ENCODE data around the gene SLC17A8. TPM values are rescaled to one million over a fixed set of nuclear protein-coding genes. Genes with fewer than 3 reads are reported as not detected.

Gene SLC17A8
- total and polyA plus RNA-seq, 5 donors from 2014 or later = not detected

GRCh38 chr12:100463661-100464060 lies 106.8 kb downstream of the SLC17A8 start:
- H3K4me1 ChIP-seq (ENCODE audit: control insufficient read depth, insufficient read depth, low read length, poor library complexity, severe bottlenecking) = no peaks in the 10 kb centered on the region
- Mint-ChIP-seq H3K9me3 (peaks cover 0 to 3% (median 0%) of the 10 kb centered on the region in 7 donors), H3K27ac (no peak overlapping the region), H3K36me3 (no peaks in the 10 kb centered on the region), H3K4me1 (no peaks in the 10 kb centered on the region), H3K4me3 (no peak overlapping the region), H3K27me3 (no peaks in the 10 kb centered on the region)
- no peak for DNase-seq
- no peaks in the 10 kb centered on the region for H3K9me3 ChIP-seq (ENCODE audit: control insufficient read depth in 2 of 2, low read length in 2 of 2)
- no peaks in the 10 kb centered on the region for H3K27me3 ChIP-seq (ENCODE audit: control insufficient read depth, insufficient read depth, low read length)
- H3K27ac ChIP-seq (ENCODE audit: insufficient read depth, low read length, poor library complexity, severe bottlenecking) = no peak overlapping the region
- H3K36me3 ChIP-seq (ENCODE audit: control insufficient read depth, insufficient read depth, low read length) = no peaks in the 10 kb centered on the region
- ATAC-seq (ENCODE audit: low read depth in 2 of 2) = no peak
- no peak overlapping the region for H3K4me3 ChIP-seq (ENCODE audit: low read depth, low read length)

DNA sequence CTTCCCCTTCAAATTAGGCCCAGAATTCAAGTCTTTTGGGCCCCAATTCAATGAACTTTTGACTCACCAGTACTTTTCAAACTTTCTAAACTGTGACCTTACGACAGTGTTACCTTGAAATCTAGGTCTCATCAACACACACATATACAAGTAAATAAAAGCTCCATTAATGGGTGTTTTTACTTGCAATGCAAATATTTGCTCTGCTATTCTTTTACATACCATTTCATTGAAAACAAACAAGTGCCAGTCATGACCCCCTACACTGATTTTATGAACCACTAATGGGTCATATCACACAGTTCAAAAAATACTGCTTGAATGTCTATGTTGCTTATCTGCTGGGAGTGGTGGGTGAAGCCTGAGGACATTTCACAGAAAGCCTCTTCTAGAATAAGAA lies 107.7 kb downstream of the SLC17A8 start:
- no peaks in the 10 kb centered on the region for H3K36me3 ChIP-seq (ENCODE audit: control insufficient read depth, insufficient read depth, low read length)
- Mint-ChIP-seq H3K36me3 (no peaks in the 10 kb centered on the region), H3K27me3 (no peaks in the 10 kb centered on the region), H3K4me3 (no peak overlapping the region), H3K27ac (no peak overlapping the region), H3K9me3 (peaks cover 0 to 3% (median 0%) of the 10 kb centered on the region in 7 donors), H3K4me1 (no peaks in the 10 kb centered on the region)
- no peak for DNase-seq
- H3K9me3 ChIP-seq (ENCODE audit: control insufficient read depth in 2 of 2, low read length in 2 of 2) = no peaks in the 10 kb centered on the region
- no peak overlapping the region for H3K4me3 ChIP-seq (ENCODE audit: low read depth, low read length)
- H3K27me3 ChIP-seq (ENCODE audit: control insufficient read depth, insufficient read depth, low read length) = no peaks in the 10 kb centered on the region
- ATAC-seq (ENCODE audit: low read depth in 2 of 2) = no peak
- no peak overlapping the region for H3K27ac ChIP-seq (ENCODE audit: insufficient read depth, low read length, poor library complexity, severe bottlenecking)
- no peaks in the 10 kb centered on the region for H3K4me1 ChIP-seq (ENCODE audit: control insufficient read depth, insufficient read depth, low read length, poor library complexity, severe bottlenecking)

- Histone ChIP-seq H3K27me3 (ENCODE audit: control insufficient read depth, insufficient read depth, low read length) (peaks cover under 1% of the 10 kb centered on the region), H3K9me3 (ENCODE audit: control insufficient read depth in 2 of 2, low read length in 2 of 2) (no peaks in the 10 kb centered on the region), H3K27ac (ENCODE audit: insufficient read depth, low read length, poor library complexity, severe bottlenecking) (no peak overlapping the region), H3K4me3 (ENCODE audit: low read depth, low read length) (no peak overlapping the region), H3K36me3 (ENCODE audit: control insufficient read depth, insufficient read depth, low read length) (no peaks in the 10 kb centered on the region), H3K4me1 (ENCODE audit: control insufficient read depth, insufficient read depth, low read length, poor library complexity, severe bottlenecking) (no peaks in the 10 kb centered on the region)
- Mint-ChIP-seq H3K36me3 (no peaks in the 10 kb centered on the region), H3K4me3 (no peak overlapping the region), H3K4me1 (no peaks in the 10 kb centered on the region), H3K9me3 (peaks cover 0 to 5% (median 0%) of the 10 kb centered on the region in 7 donors), H3K27ac (no peak overlapping the region), H3K27me3 (no peaks in the 10 kb centered on the region)
- ATAC-seq (ENCODE audit: low read depth in 2 of 2) (no peak), DNase-seq (no peak)
Observed at GRCh38 chr12:100468126-100468525, 111.3 kb downstream of the SLC17A8 start.

Other genes starting within 250 kb of the SLC17A8 start
- gene BLTP3B, start 214.2 kb upstream of the SLC17A8 start, total RNA-seq = 26.5 TPM
- gene BLTP3B, start 214.2 kb upstream of the SLC17A8 start, polyA plus RNA-seq = 10 to 100 TPM; 12.1 to 17.9 (median 16.4) TPM
- 30.6 TPM for gene ACTR6, start 156.3 kb upstream of the SLC17A8 start, total RNA-seq
- gene ACTR6, start 156.3 kb upstream of the SLC17A8 start, polyA plus RNA-seq = 10 to 100 TPM; 36.2 to 41.9 (median 39.5) TPM
- gene DEPDC4, start 90.0 kb upstream of the SLC17A8 start, total RNA-seq = not detected
- 1 to 10 TPM in 1 of 4 donors, under 1 TPM in 2, not detected in 1; 0.31 to 1.1 (median 0.50) TPM for gene DEPDC4, start 90.0 kb upstream of the SLC17A8 start, polyA plus RNA-seq
- gene SCYL2, start 89.9 kb upstream of the SLC17A8 start, total RNA-seq = 41.8 TPM
- gene SCYL2, start 89.9 kb upstream of the SLC17A8 start, polyA plus RNA-seq = 10 to 100 TPM; 17.0 to 23.4 (median 20.7) TPM
- not detected for gene NR1H4, start 116.8 kb downstream of the SLC17A8 start, total RNA-seq
- not detected for gene NR1H4, start 116.8 kb downstream of the SLC17A8 start, polyA plus RNA-seq
- 0.12 TPM for gene GAS2L3, start 216.6 kb downstream of the SLC17A8 start, total RNA-seq
- gene GAS2L3, start 216.6 kb downstream of the SLC17A8 start, polyA plus RNA-seq = not detected

All from CD4-positive, CD25-positive, alpha-beta regulatory T cell (primary cell).